SK-N-SH (cell line): Measurements from ENCODE around the gene IL27RA. TPM values are rescaled to one million over a fixed set of nuclear protein-coding genes. Genes with fewer than 3 reads are reported as not detected.

Source experiments
- CTCF ChIA-PET: fragments of 300-600, 350-600 bp; formaldehyde crosslinking; extraction: SDS; loops from one replicate; lab custom pipeline; 2021; lab: Yijun Ruan, JAX
- POLR2A ChIA-PET: fragments of 350-600 bp; sonication (Branson Sonifier 250); formaldehyde crosslinking; extraction: SDS; loops from one replicate; lab custom pipeline; 2020; ENCODE audit warnings: antibody characterized with exemption, inconsistent platforms; lab: Yijun Ruan, JAX
- DNase-seq: peaks from one replicate; pipeline ENCODE4 v3.0.0; 2012
- H2AFZ ChIP-seq: fragments of 200-600 bp; sonication (generic); 2 replicates; pipeline ENCODE4 v1.8.1; 2016; ENCODE audit warnings: antibody characterized with exemption, mild to moderate bottlenecking, low read depth
- H3F3A ChIP-seq: fragments of 200-600 bp; sonication (generic); replicated peaks from 2 replicates; pipeline ENCODE3; 2016; ENCODE audit warnings: antibody characterized with exemption, mild to moderate bottlenecking; ENCODE audit not compliant: insufficient read depth
- H3K27ac ChIP-seq, 2 experiments: fragments of 200-500 bp in 1 of 2; fragments of 200-600 bp in 1 of 2; sonication (Bioruptor generic) in 1 of 2; sonication (generic), shearing (Covaris generic) in 1 of 2; 2 replicates each; pipeline versions ENCODE4 v1.5.1 to v1.6.1; 2014 to 2016; ENCODE audit warnings: low read depth in 2 of 2, inconsistent platforms in 1 of 2, low read length in 1 of 2, mild to moderate bottlenecking in 1 of 2, mixed read lengths in 1 of 2
- H3K27me3 ChIP-seq: fragments of 200-600 bp; sonication (generic), shearing (Covaris generic); 2 replicates; pipeline ENCODE4 v1.6.1; 2016; ENCODE audit warnings: mixed run types; ENCODE audit not compliant: insufficient read depth
- H3K36me3 ChIP-seq, 2 experiments: fragments of 200-500 bp in 1 of 2; fragments of 200-600 bp in 1 of 2; sonication (Bioruptor generic) in 1 of 2; sonication (generic) in 1 of 2; replicated peaks in 1 of 2; 2 replicates each; pipeline versions ENCODE3 to v1.5.1; 2014 to 2016; ENCODE audit warnings: low read length in 1 of 2, mild to moderate bottlenecking in 1 of 2; ENCODE audit not compliant: insufficient read depth in 2 of 2, control insufficient read depth in 1 of 2
- H3K4me1 ChIP-seq, 2 experiments: fragments of 200-500 bp in 1 of 2; fragments of 200-600 bp in 1 of 2; sonication (Bioruptor generic) in 1 of 2; sonication (generic), shearing (Covaris generic) in 1 of 2; 2 replicates each; pipeline versions ENCODE4 v1.5.1 to v1.6.1; 2014 to 2016; ENCODE audit warnings: low read depth in 1 of 2, low read length in 1 of 2, mixed run types in 1 of 2; ENCODE audit not compliant: insufficient read depth in 2 of 2, control insufficient read depth in 1 of 2
- H3K4me2 ChIP-seq: fragments of 200-600 bp; sonication (generic), shearing (Covaris generic); 2 replicates; pipeline ENCODE4 v1.6.1; 2017; ENCODE audit warnings: mixed run types
- H3K4me3 ChIP-seq, 2 experiments: fragments of 200-500 bp in 1 of 2; fragments of 200-600 bp in 1 of 2; sonication (Bioruptor generic) in 1 of 2; sonication (generic), shearing (Covaris generic) in 1 of 2; 2 replicates each; pipeline versions ENCODE4 v1.5.1 to v1.8.1; 2014 to 2016; ENCODE audit warnings: low read depth in 2 of 2, inconsistent platforms in 1 of 2, low read length in 1 of 2, mild to moderate bottlenecking in 1 of 2, mixed read lengths in 1 of 2, moderate library complexity in 1 of 2
- H3K79me2 ChIP-seq: fragments of 200-600 bp; sonication (generic); 2 replicates; pipeline ENCODE4 v1.8.1; 2017; ENCODE audit warnings: mild to moderate bottlenecking; ENCODE audit not compliant: insufficient read depth
- H3K9ac ChIP-seq: fragments of 200-600 bp; sonication (generic); 2 replicates; pipeline ENCODE4 v1.6.1; 2017; ENCODE audit warnings: mixed run types
- H3K9me2 ChIP-seq: fragments of 200-600 bp; sonication (generic); 2 replicates; pipeline ENCODE4 v1.6.1; 2017; ENCODE audit warnings: mixed run types
- H3K9me3 ChIP-seq: fragments of 200-600 bp; sonication (generic); 2 replicates; pipeline ENCODE4 v1.6.1; 2017; ENCODE audit warnings: mixed run types, mild to moderate bottlenecking, moderate library complexity
- H4K20me1 ChIP-seq: fragments of 200-600 bp; sonication (generic); 2 replicates; pipeline ENCODE4 v1.6.1; 2017; ENCODE audit warnings: mild to moderate bottlenecking, mixed run types; ENCODE audit not compliant: insufficient read depth
- FOSL2 ChIP-seq: IDR thresholded peaks from 2 replicates; pipeline ENCODE4 v1.4.0; 2012; ENCODE audit warnings: low read depth, mild to moderate bottlenecking, moderate library complexity, borderline replicate concordance
- MXI1 ChIP-seq: IDR thresholded peaks from 2 replicates; pipeline ENCODE4 v1.6.1; 2012; ENCODE audit warnings: mild to moderate bottlenecking, low read depth, low read length, improper control_type of control experiment
- RXRA ChIP-seq: IDR thresholded peaks from 2 replicates; pipeline ENCODE4 v1.4.0; 2012; ENCODE audit warnings: low read depth, mild to moderate bottlenecking, borderline replicate concordance
- SIN3A ChIP-seq: IDR thresholded peaks from 2 replicates; pipeline ENCODE4 v1.6.1; 2012; ENCODE audit warnings: low read depth, mild to moderate bottlenecking, low read length, moderate library complexity, borderline replicate concordance
- SMC3 ChIP-seq: IDR thresholded peaks from 2 replicates; pipeline ENCODE4 v1.6.1; 2012; ENCODE audit warnings: low read depth, low read length, improper control_type of control experiment
- TAF1 ChIP-seq: IDR thresholded peaks from 2 replicates; pipeline ENCODE4 v1.6.1; 2012; ENCODE audit warnings: low read depth, mild to moderate bottlenecking, low read length, moderate library complexity, borderline replicate concordance
- TEAD4 ChIP-seq: IDR thresholded peaks from 2 replicates; pipeline ENCODE4 v1.4.0; 2012; ENCODE audit warnings: mild to moderate bottlenecking, borderline replicate concordance; ENCODE audit not compliant: insufficient read depth
- YY1 ChIP-seq: IDR thresholded peaks from 2 replicates; pipeline ENCODE4 v1.4.0; 2012; ENCODE audit warnings: low read depth, mild to moderate bottlenecking
- WGBS: methylation state at CpG from one replicate; pipeline ENCODE4 v1.1.6; 2017; ENCODE audit warnings: low lambda C conversion rate; 5-methylcytosine and 5-hydroxymethylcytosine counted together
- polyA plus RNA-seq, 3 experiments: library from polyadenylated mRNA; depleted of rRNA; stranded (reverse); fragments of >200 nt; gene quantifications; 2 replicates each; pipeline ENCODE4 v1.2.3, GENCODE V29; 2012
- TF ChIP-seq, protein P1 (sequence below): fragments of 200-600 bp; sonication (generic); IDR thresholded peaks from 2 replicates; pipeline ENCODE4 v1.6.1; 2017; ENCODE audit warnings: antibody characterized with exemption, mild to moderate bottlenecking, moderate library complexity
- TF ChIP-seq, protein P2 (sequence below): IDR thresholded peaks from 2 replicates; pipeline ENCODE4; 2012
- TF ChIP-seq, protein P3 (sequence below): fragments of 150-350 bp; IDR thresholded peaks from 2 replicates; pipeline ENCODE4 v1.6.1; 2016; ENCODE audit warnings: mild to moderate bottlenecking, low read depth, low read length
- TF ChIP-seq, protein P4 (sequence below): fragments of 150-350 bp; IDR thresholded peaks from 2 replicates; pipeline ENCODE4 v1.6.1; 2017; ENCODE audit warnings: antibody characterized with exemption, low read length, low read depth, borderline replicate concordance

The IL27RA gene
- polyA plus RNA-seq, 1 of the 3 experiments (the other 2 are of a cell fraction) = 9.3 TPM

DNA sequence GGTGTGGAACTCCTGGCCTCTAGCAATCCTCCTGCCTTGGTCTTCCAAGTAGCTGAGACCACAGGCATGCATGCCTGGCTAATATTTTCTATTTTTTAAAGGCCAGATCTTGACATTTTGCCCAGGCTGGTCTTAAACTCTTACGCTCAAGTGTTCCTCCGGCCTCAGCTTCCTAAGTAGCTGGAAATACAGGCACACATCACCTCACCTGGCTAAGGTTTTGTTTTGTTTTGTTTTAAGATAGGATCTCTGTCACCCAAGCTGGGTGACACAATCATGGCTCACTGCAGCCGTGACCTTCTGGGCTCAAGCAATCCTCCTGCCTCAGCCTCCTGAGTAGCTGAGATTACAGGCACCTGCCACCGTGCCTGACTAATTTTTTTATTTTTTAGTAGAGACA, 9.1 kb upstream of the IL27RA start:
- H2AFZ ChIP-seq = no peak overlapping the region; the same call in 1 of the 2 replicates
- H3K4me2 ChIP-seq = no peak overlapping the region
- no peak overlapping the region for H3K4me3 ChIP-seq
- H3K27me3 ChIP-seq = no peaks in the 10 kb centered on the region
- H3K79me2 ChIP-seq = no peaks in the 10 kb centered on the region
- CTCF ChIA-PET = interaction anchor here (0.8 to 4.7 kb wide), 11 partner anchors 9 to 143 kb away, joined by 3 to 25 read pairs (median 3); partner anchors contain the start of gene IL27RA
- TF ChIP-seq YY1 (no peak), TAF1 (no peak), SIN3A (no peak), TEAD4 (no peak), FOSL2 (no peak), SMC3 (no peak), MXI1 (no peak), RXRA (no peak)
- TF ChIP-seq, protein P1, sequence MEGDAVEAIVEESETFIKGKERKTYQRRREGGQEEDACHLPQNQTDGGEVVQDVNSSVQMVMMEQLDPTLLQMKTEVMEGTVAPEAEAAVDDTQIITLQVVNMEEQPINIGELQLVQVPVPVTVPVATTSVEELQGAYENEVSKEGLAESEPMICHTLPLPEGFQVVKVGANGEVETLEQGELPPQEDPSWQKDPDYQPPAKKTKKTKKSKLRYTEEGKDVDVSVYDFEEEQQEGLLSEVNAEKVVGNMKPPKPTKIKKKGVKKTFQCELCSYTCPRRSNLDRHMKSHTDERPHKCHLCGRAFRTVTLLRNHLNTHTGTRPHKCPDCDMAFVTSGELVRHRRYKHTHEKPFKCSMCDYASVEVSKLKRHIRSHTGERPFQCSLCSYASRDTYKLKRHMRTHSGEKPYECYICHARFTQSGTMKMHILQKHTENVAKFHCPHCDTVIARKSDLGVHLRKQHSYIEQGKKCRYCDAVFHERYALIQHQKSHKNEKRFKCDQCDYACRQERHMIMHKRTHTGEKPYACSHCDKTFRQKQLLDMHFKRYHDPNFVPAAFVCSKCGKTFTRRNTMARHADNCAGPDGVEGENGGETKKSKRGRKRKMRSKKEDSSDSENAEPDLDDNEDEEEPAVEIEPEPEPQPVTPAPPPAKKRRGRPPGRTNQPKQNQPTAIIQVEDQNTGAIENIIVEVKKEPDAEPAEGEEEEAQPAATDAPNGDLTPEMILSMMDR = no peak
- TF ChIP-seq, protein P2, sequence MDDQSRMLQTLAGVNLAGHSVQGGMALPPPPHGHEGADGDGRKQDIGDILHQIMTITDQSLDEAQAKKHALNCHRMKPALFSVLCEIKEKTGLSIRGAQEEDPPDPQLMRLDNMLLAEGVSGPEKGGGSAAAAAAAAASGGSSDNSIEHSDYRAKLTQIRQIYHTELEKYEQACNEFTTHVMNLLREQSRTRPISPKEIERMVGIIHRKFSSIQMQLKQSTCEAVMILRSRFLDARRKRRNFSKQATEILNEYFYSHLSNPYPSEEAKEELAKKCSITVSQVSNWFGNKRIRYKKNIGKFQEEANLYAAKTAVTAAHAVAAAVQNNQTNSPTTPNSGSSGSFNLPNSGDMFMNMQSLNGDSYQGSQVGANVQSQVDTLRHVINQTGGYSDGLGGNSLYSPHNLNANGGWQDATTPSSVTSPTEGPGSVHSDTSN = no peak
- TF ChIP-seq, protein P3, sequence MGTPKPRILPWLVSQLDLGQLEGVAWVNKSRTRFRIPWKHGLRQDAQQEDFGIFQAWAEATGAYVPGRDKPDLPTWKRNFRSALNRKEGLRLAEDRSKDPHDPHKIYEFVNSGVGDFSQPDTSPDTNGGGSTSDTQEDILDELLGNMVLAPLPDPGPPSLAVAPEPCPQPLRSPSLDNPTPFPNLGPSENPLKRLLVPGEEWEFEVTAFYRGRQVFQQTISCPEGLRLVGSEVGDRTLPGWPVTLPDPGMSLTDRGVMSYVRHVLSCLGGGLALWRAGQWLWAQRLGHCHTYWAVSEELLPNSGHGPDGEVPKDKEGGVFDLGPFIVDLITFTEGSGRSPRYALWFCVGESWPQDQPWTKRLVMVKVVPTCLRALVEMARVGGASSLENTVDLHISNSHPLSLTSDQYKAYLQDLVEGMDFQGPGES = no peak
- TF ChIP-seq, protein P4, sequence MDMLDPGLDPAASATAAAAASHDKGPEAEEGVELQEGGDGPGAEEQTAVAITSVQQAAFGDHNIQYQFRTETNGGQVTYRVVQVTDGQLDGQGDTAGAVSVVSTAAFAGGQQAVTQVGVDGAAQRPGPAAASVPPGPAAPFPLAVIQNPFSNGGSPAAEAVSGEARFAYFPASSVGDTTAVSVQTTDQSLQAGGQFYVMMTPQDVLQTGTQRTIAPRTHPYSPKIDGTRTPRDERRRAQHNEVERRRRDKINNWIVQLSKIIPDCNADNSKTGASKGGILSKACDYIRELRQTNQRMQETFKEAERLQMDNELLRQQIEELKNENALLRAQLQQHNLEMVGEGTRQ = no peak
- H3K4me1 ChIP-seq = peaks cover 0 to 4% of the 10 kb centered on the region in 2 experiments; a peak in 2 of 4 replicates
- 81% methylated on average over 4 of the region's 4 CpGs for WGBS
- POLR2A ChIA-PET = no interaction called here
- H3K9ac ChIP-seq = no peak overlapping the region
- no peaks in the 10 kb centered on the region for H3K36me3 ChIP-seq
- peaks cover 13% of the 10 kb centered on the region for H3F3A ChIP-seq
- no peak overlapping the region for H3K27ac ChIP-seq
- no peaks in the 10 kb centered on the region for H3K9me3 ChIP-seq
- DNase-seq = no peak
- no peaks in the 10 kb centered on the region for H3K9me2 ChIP-seq
- H4K20me1 ChIP-seq = no peaks in the 10 kb centered on the region
